Activated T-cell treated with anti-CD3 and anti-CD28 coated beads for 1 hour (primary cell): ENCODE data around the gene NKX2-1.
"Not testable (repeated sequence)": the region's sequence is repeated elsewhere in the genome, so short reads cannot be mapped to it uniquely, and the experiment has no call there.

ENCODE experiments used
- DNase-seq: peaks from one replicate; pipeline ENCODE4 v3.0.0-alpha.2; 2020; ENCODE audit warnings: low read depth

Gene NKX2-1

GRCh38 chr14:36505181-36505815 is 14.7 kb downstream of the NKX2-1 start:
- DNase-seq, result no peak

GRCh38 chr14:36504771-36505175 is 15.3 kb downstream of the NKX2-1 start:
- DNase-seq, result no peak

GRCh38 chr14:36503771-36504741 is 16.0 kb downstream of the NKX2-1 start:
- DNase-seq, result no peak

GRCh38 chr14:36502558-36503508 is 17.2 kb downstream of the NKX2-1 start:
- DNase-seq, result no peak

DNA sequence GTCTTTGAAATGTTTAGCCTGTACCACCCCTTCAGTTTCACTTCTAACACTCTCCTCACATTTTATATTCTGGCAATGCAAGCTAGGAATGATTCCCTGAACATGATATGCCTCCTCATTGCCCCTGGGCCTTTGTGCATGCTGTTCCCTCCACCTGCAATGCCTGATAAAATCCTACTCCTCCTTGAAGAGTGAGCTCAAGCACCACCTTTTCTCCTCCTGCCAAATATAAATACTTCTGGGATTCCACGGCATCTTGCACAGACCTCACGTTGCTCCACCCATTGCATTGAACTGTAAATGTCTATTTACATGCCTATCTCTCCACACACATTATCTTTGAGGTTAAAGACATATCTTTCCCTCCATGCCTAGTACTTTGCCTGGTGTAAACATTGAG is 21.1 kb downstream of the NKX2-1 start:
- no peak for DNase-seq

DNA sequence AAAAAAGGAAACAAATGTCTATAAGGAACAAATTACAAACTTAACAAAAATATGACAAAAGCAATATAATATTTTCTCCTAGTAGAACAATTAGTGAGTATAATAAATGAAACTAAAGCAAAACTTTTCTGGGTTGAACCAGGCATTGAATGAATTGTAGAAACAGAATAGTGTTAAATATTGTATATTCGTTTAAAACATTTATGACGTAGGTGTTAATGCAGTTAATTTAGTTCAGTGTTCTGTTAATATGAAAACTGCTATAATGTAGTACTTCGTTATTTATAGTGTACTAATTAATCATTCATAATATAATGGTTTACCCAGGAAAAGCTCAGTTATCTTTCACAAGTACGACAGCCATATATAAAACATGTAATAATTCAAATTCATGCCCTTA is 23.7 kb downstream of the NKX2-1 start:
- DNase-seq, result no peak

- no peak for DNase-seq
These were observed 24.4 kb downstream of the NKX2-1 start for GRCh38 chr14:36495666-36496065.

GRCh38 chr14:36493761-36494160 is 26.3 kb downstream of the NKX2-1 start:
- no peak for DNase-seq

DNA sequence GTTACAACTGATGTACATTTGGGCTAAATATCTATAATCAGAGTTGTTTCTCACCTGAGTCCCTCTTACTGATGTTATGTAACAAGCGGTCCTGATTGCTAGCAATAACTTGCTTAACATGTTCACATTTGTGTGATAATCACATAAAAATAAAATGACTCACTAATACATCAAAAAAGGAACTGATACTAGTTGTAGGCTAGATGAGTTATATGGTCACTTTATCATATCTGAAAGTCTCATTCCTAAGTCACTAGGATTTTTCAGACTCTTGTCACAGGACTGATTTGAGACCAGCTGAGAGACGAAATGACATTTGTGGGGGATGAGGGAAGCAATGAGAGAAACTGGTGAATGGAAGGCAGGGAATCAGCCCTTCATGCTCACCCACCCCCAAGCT is 34.3 kb downstream of the NKX2-1 start:
- DNase-seq, result no peak

GRCh38 chr14:36479344-36479743 is 40.7 kb downstream of the NKX2-1 start:
- DNase-seq, result no peak

- DNase-seq, result no peak
These were observed 41.2 kb downstream of the NKX2-1 start for GRCh38 chr14:36478782-36479181.

- no peak for DNase-seq
These were observed 42.8 kb downstream of the NKX2-1 start for GRCh38 chr14:36477266-36477665.

DNA sequence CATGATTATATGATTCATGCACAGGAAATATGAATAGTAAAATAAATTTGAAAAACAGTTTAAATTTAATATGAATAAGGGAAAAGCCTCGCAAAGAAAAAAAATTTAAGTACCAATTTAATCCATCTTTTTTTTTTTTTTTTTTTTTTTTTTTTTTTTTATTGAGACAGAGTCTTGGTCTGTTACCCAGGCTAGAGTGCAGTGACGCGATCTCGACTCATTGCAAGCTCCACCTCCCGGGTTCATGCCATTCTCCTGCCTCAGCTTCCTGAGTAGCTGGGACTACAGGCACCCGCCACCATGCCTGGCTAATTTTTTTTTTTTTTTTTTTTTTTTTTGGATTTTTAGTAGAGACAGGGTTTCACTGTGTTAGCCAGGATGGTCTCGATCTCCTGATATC is 44.0 kb downstream of the NKX2-1 start:
- DNase-seq, result not testable (repeated sequence)

GRCh38 chr14:36474593-36474992 is 45.4 kb downstream of the NKX2-1 start:
- DNase-seq, result no peak

- DNase-seq, result no peak
These were observed 48.6 kb downstream of the NKX2-1 start for GRCh38 chr14:36471431-36471830.

DNA sequence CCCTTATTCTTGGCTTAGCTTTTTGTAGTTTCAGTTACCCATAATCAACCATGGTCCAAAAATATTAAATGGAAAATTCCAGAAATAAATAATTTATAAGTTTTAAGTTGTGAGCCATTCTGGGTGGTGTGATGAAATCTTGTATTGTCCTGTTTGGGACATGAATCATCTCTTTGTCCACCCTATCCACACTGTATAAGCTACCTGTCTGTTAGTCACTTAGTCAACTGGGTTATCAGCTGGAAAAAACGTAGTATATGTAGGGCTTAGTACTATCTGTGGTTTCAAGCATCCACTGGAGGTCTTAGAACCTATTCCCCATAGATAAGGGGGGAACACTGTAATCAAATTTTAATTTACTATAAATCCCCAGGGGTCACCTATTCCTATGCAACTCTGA is 52.7 kb downstream of the NKX2-1 start:
- no peak for DNase-seq
